Neuronal stem cell (in vitro differentiated cells): Measurements from ENCODE around the gene RPGR.

Experiments
- DNase-seq: peaks from one replicate; pipeline ENCODE4 v3.0.0-alpha.2; 2013; ENCODE audit warnings: low spot score
- H2AFZ ChIP-seq: one replicate; pipeline ENCODE4 v1.6.1; 2013; ENCODE audit warnings: mild to moderate bottlenecking, low read length, inconsistent platforms
- H2AK5ac ChIP-seq: 2 replicates; pipeline ENCODE4 v1.6.1; 2013; ENCODE audit warnings: low read depth, mild to moderate bottlenecking, inconsistent platforms, low read length, moderate library complexity, mixed read lengths
- H2BK120ac ChIP-seq: 2 replicates; pipeline ENCODE4 v1.6.1; 2013; ENCODE audit warnings: low read depth, mild to moderate bottlenecking, inconsistent platforms, low read length, moderate library complexity, mixed read lengths
- H2BK12ac ChIP-seq: one replicate; pipeline ENCODE4 v1.6.1; 2013; ENCODE audit warnings: low read length, inconsistent platforms
- H2BK15ac ChIP-seq: 2 replicates; pipeline ENCODE4 v1.6.1; 2013; ENCODE audit warnings: mild to moderate bottlenecking, low read length, inconsistent platforms, mixed read lengths
- H2BK5ac ChIP-seq: one replicate; pipeline ENCODE4 v1.6.1; 2013; ENCODE audit warnings: inconsistent platforms, mild to moderate bottlenecking, low read length, moderate library complexity
- H3K14ac ChIP-seq: one replicate; pipeline ENCODE4 v1.6.1; 2013; ENCODE audit warnings: low read length, inconsistent platforms
- H3K18ac ChIP-seq: 2 replicates; pipeline ENCODE4 v1.6.1; 2013; ENCODE audit warnings: low read length, inconsistent platforms
- H3K23ac ChIP-seq: 2 replicates; pipeline ENCODE4 v1.6.1; 2013; ENCODE audit warnings: low read depth, mild to moderate bottlenecking, mixed read lengths, low read length, inconsistent platforms; ENCODE audit not compliant: poor library complexity
- H3K27ac ChIP-seq: replicated peaks from 3 replicates; pipeline ENCODE4 v1.5.1; 2013; ENCODE audit warnings: low read length, inconsistent platforms
- H3K27me3 ChIP-seq, 3 experiments: 2 replicates each; pipeline ENCODE4 v1.6.1; 2013; ENCODE audit warnings: low read length in 3 of 3, mild to moderate bottlenecking in 2 of 3, inconsistent platforms in 1 of 3, low read depth in 1 of 3, mixed read lengths in 1 of 3, moderate library complexity in 1 of 3; ENCODE audit not compliant: control insufficient read depth in 3 of 3, insufficient read depth in 3 of 3
- H3K36me3 ChIP-seq, 2 donors: replicated peaks in 1 of 2; 2 replicates each; pipeline ENCODE4 v1.6.1; 2013; ENCODE audit warnings: low read length in 2 of 2; ENCODE audit not compliant: control insufficient read depth in 2 of 2, insufficient read depth in 2 of 2
- H3K4ac ChIP-seq: 2 replicates; pipeline ENCODE4 v1.6.1; 2013; ENCODE audit warnings: inconsistent platforms, mild to moderate bottlenecking, low read length, moderate library complexity
- H3K4me1 ChIP-seq, 2 donors: 1 replicate in 1 of 2; 2 replicates in 1 of 2; pipeline ENCODE4 v1.6.1; 2013; ENCODE audit warnings: low read length in 2 of 2, low read depth in 1 of 2; ENCODE audit not compliant: control insufficient read depth in 2 of 2, insufficient read depth in 1 of 2
- H3K4me2 ChIP-seq: one replicate; pipeline ENCODE4 v1.6.1; 2013; ENCODE audit warnings: mild to moderate bottlenecking, low read length, inconsistent platforms; ENCODE audit not compliant: insufficient read depth, poor library complexity, severe bottlenecking
- H3K4me3 ChIP-seq, 2 donors: 2 replicates each; pipeline ENCODE4 v1.5.1; 2013; ENCODE audit warnings: low read length in 2 of 2, mild to moderate bottlenecking in 2 of 2, inconsistent platforms in 1 of 2, moderate library complexity in 1 of 2
- H3K79me1 ChIP-seq: one replicate; pipeline ENCODE4 v1.6.1; 2013; ENCODE audit warnings: low read depth, mild to moderate bottlenecking, inconsistent platforms, low read length, moderate library complexity
- H3K9ac ChIP-seq: one replicate; pipeline ENCODE4 v1.6.1; 2013; ENCODE audit warnings: mild to moderate bottlenecking, low read depth, low read length, inconsistent platforms; ENCODE audit not compliant: poor library complexity
- H3K9me3 ChIP-seq, 2 donors: replicated peaks in 1 of 2; 2 replicates each; pipeline versions ENCODE3 to v1.6.1; 2013; ENCODE audit warnings: low read length in 2 of 2, mild to moderate bottlenecking in 2 of 2, inconsistent platforms in 1 of 2, low read depth in 1 of 2, mixed read lengths in 1 of 2, moderate library complexity in 1 of 2; ENCODE audit not compliant: control insufficient read depth in 2 of 2, insufficient read depth in 1 of 2
- H4K8ac ChIP-seq: one replicate; pipeline ENCODE4 v1.6.1; 2013; ENCODE audit warnings: low read depth, mild to moderate bottlenecking, inconsistent platforms, low read length, moderate library complexity
- H4K91ac ChIP-seq: one replicate; pipeline ENCODE4 v1.6.1; 2013; ENCODE audit warnings: low read length, low read depth, mild to moderate bottlenecking, inconsistent platforms; ENCODE audit not compliant: poor library complexity
- WGBS, 2 donors: extraction: QIAGEN DNeasy Blood & Tissue Kit; methylation state at CpG; one replicate each; pipeline ENCODE4 v1.1.7; 2013; ENCODE audit warnings: missing lambda C conversion rate in 2 of 2, mixed read lengths in 1 of 2; ENCODE audit not compliant: insufficient read length in 2 of 2, insufficient replicate concordance in 1 of 2; ENCODE audit errors: extremely low coverage in 2 of 2; 5-methylcytosine and 5-hydroxymethylcytosine counted together

Gene RPGR

DNA sequence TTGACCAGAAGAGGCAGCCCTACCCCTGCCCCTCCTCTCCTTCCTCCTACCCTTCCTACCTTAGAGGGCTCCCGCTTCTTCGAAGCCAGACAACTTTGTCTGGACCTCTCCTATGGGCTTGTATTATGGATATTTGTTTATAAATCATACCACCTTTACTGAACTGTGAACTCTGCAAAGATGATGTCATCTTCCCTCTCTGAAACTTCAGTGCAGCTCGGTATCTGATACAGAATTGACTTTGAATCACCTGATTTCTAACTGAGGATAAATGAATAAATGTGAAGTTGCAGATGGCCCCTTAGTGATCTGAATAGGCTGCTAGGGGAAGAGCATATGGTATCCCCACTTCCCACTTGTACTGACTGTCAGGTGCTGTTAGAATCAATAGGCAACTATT, 24.0 kb upstream of the RPGR start:
- H3K9ac ChIP-seq, result no peak overlapping the region
- H3K4me2 ChIP-seq, result no peak overlapping the region
- no peaks in the 10 kb centered on the region for H3K9me3 ChIP-seq
- H3K27me3 ChIP-seq, result peaks cover 0 to 5% (median 0%) of the 10 kb centered on the region in 3 experiments
- no peak overlapping the region for H3K18ac ChIP-seq
- no peak overlapping the region for H2BK12ac ChIP-seq
- no peak overlapping the region for H2BK5ac ChIP-seq
- H3K4me3 ChIP-seq, result no peak overlapping the region
- H4K91ac ChIP-seq, result no peak overlapping the region
- H3K79me1 ChIP-seq, result no peaks in the 10 kb centered on the region
- H3K27ac ChIP-seq, result no peak overlapping the region
- no peak overlapping the region for H3K23ac ChIP-seq
- no peak overlapping the region for H2BK15ac ChIP-seq
- no peak overlapping the region for H2BK120ac ChIP-seq
- no peak overlapping the region for H3K4ac ChIP-seq
- no peak overlapping the region for H2AK5ac ChIP-seq
- no peak overlapping the region for H3K14ac ChIP-seq
- no peak overlapping the region for H4K8ac ChIP-seq
- DNase-seq, result no peak
- H3K36me3 ChIP-seq, result no peaks in the 10 kb centered on the region
- no peaks in the 10 kb centered on the region for H3K4me1 ChIP-seq
- H2AFZ ChIP-seq, result no peak overlapping the region
- no CpG with 5 or more reads among the region's 3 CpGs for WGBS, 2 donors

DNA sequence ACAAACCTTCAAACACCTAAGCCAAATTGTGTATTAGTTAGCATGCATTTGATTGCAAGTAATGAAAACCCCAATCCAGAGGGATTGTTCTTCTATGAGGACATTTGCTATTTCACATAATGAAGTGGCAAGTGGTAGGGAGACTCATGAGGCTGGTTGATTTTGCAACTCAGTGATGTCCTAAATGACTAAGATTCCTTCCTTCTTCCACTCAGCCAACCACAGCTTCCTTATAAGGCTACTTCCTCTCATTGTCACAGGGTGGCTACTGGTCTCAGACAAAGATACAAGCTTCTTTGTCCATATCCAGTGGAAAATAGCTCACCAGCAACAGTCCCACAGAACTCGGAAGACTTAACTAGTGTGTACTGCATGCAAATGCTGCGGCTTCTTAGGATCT, 19.8 kb upstream of the RPGR start:
- no peak overlapping the region for H3K27ac ChIP-seq
- no peaks in the 10 kb centered on the region for H3K36me3 ChIP-seq
- whole genome bisulfite sequencing, 2 donors, result no CpG with 5 or more reads among the region's 2 CpGs
- no peak overlapping the region for H3K18ac ChIP-seq
- H3K23ac ChIP-seq, result no peak overlapping the region
- H2AK5ac ChIP-seq, result no peak overlapping the region
- no peak overlapping the region for H2BK5ac ChIP-seq
- H4K8ac ChIP-seq, result no peak overlapping the region
- H3K9ac ChIP-seq, result no peak overlapping the region
- H3K4ac ChIP-seq, result no peak overlapping the region
- H2BK15ac ChIP-seq, result no peak overlapping the region
- peaks cover 0 to 5% (median 0%) of the 10 kb centered on the region in 3 experiments for H3K27me3 ChIP-seq
- DNase-seq, result no peak
- H3K79me1 ChIP-seq, result no peaks in the 10 kb centered on the region
- H3K14ac ChIP-seq, result no peak overlapping the region
- H2AFZ ChIP-seq, result peak overlapping the region; percentile 59
- H3K4me1 ChIP-seq, result no peaks in the 10 kb centered on the region
- no peak overlapping the region for H4K91ac ChIP-seq
- H3K9me3 ChIP-seq, result no peaks in the 10 kb centered on the region
- no peak overlapping the region for H2BK120ac ChIP-seq
- no peak overlapping the region for H3K4me2 ChIP-seq
- no peak overlapping the region for H3K4me3 ChIP-seq
- no peak overlapping the region for H2BK12ac ChIP-seq

DNA sequence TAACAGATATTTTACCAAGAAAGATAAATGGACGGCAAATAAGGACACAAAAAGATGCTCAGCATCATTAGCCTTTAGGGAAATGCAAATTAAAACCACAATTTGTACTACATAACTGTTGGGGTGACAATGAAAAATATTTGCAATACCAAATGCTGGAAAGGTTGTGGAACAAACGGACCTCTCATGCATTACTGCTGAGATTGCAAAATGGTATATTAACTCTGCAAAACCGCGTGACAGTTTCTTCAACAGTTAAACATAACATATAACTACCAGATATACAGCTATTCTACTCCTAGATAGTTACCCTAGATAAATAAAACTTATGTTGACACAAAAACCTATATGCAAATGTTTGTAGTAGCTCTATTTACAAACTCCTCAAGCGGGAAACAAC, 18.8 kb upstream of the RPGR start:
- no CpG with 5 or more reads among the region's 5 CpGs for WGBS, 2 donors
- H4K91ac ChIP-seq, result no peak overlapping the region
- no peak overlapping the region for H2BK120ac ChIP-seq
- no peaks in the 10 kb centered on the region for H3K79me1 ChIP-seq
- H3K4me1 ChIP-seq, result no peaks in the 10 kb centered on the region
- H3K4me2 ChIP-seq, result no peak overlapping the region
- H3K23ac ChIP-seq, result no peak overlapping the region
- no peak for DNase-seq
- H4K8ac ChIP-seq, result no peak overlapping the region
- H3K18ac ChIP-seq, result no peak overlapping the region
- H3K9me3 ChIP-seq, result no peaks in the 10 kb centered on the region
- H3K27me3 ChIP-seq, result peaks cover 0 to 5% (median 0%) of the 10 kb centered on the region in 3 experiments
- H3K14ac ChIP-seq, result no peak overlapping the region
- no peak overlapping the region for H2BK5ac ChIP-seq
- no peak overlapping the region for H3K4ac ChIP-seq
- H3K36me3 ChIP-seq, result no peaks in the 10 kb centered on the region
- no peak overlapping the region for H3K27ac ChIP-seq
- no peak overlapping the region for H2AK5ac ChIP-seq
- H2BK12ac ChIP-seq, result no peak overlapping the region
- H2BK15ac ChIP-seq, result no peak overlapping the region
- no peak overlapping the region for H2AFZ ChIP-seq
- H3K9ac ChIP-seq, result no peak overlapping the region
- H3K4me3 ChIP-seq, result no peak overlapping the region

DNA sequence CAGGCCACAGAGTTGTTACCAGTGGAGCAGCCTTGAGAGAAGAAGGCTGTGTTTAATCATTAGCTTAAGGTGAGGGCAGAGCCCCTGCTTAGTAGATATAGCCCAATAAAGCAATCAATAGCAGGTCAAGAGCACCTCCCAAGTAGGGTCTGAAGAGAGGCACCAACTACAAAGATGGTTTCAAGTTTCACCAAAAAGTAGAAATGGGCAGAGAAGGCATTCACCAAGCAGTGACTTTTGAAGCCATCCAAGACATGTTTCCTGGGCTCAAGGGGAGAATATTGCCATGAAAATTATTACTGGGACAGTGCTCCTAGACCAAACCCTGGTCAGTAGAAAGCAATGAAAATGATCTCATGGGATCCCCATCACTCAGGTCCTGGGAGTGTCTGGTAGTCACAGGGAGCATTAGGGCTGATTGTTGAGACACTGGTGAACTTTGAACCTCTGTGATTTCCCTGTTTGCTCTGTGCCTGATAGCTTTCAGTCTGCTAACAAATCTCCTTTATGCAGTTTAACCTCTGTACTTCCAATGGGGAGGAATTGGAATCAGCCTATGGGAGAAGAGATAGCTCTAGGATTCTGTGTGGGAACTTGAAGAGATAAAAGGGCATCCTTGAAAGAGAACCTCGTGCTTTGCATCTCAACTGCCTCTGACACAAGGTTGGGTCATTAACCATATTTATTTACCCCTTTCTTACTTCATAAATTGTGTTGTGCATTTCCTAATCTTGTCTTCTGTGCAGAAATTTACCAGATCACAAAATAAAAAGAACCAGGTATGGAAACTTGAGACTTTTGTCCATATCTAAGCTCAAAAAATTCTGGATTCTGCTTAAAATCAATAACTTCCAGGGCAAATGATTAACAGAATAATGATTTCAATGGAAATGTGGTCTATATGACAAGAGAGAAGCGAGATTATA, 15.8 kb upstream of the RPGR start:
- Histone ChIP-seq H4K91ac (no peak overlapping the region), H2BK12ac (no peak overlapping the region), H3K27ac (no peak overlapping the region), H4K8ac (no peak overlapping the region), H3K23ac (no peak overlapping the region), H3K4me1 (no peaks in the 10 kb centered on the region), H2AFZ (no peak overlapping the region), H3K14ac (no peak overlapping the region), H3K9ac (no peak overlapping the region), H3K27me3 (peaks cover 0 to 1% (median 0%) of the 10 kb centered on the region in 3 experiments), H3K9me3 (no peaks in the 10 kb centered on the region), H3K79me1 (no peaks in the 10 kb centered on the region), H3K36me3 (no peaks in the 10 kb centered on the region), H3K4me2 (no peak overlapping the region), H2BK120ac (no peak overlapping the region), H2BK5ac (no peak overlapping the region), H2AK5ac (no peak overlapping the region), H2BK15ac (no peak overlapping the region), H3K4me3 (no peak overlapping the region), H3K4ac (no peak overlapping the region), H3K18ac (no peak overlapping the region)
- WGBS, 2 donors, result no CpG with 5 or more reads among the region's 2 CpGs
- no peak for DNase-seq
